ENCODE measurements around the gene EXD2.

EXD2 gene

DNA sequence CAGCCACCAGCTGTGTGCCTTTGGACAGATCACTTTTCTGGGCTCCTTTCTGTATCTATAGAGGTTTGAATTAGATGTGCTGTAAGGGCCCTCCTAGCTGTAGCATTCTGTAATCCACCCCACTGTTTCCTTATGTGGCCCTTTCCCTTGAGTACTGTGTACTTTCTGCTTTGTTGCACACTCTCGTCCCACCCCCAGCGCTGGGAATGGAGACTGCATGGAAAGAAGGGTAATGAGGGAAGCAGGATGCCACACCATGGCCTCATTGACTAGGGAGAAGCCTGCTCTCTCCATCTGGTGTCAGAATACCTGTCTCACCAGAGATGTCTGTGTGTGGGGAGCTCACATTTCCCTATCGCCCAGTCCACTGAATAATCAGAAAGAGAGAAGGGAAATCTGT, 55.0 kb downstream of the EXD2 start:
- Mint-ChIP-seq H3K4me3 (no peak overlapping the region), H3K27me3 (peaks cover 3% of the 10 kb centered on the region), H3K9me3 (no peaks in the 10 kb centered on the region), H3K27ac (no peak overlapping the region), H3K4me1 (ENCODE audit: low read depth) (no peaks in the 10 kb centered on the region), H3K36me3 (ENCODE audit: low read depth) (peaks cover 9% of the 10 kb centered on the region)
- intact Hi-C loops (cut with micrococcal nuclease) = loop anchor here (10.0 kb wide), 2 partner anchors 98 to 382 kb away; no protein-coding TSS in a partner anchor

DNA sequence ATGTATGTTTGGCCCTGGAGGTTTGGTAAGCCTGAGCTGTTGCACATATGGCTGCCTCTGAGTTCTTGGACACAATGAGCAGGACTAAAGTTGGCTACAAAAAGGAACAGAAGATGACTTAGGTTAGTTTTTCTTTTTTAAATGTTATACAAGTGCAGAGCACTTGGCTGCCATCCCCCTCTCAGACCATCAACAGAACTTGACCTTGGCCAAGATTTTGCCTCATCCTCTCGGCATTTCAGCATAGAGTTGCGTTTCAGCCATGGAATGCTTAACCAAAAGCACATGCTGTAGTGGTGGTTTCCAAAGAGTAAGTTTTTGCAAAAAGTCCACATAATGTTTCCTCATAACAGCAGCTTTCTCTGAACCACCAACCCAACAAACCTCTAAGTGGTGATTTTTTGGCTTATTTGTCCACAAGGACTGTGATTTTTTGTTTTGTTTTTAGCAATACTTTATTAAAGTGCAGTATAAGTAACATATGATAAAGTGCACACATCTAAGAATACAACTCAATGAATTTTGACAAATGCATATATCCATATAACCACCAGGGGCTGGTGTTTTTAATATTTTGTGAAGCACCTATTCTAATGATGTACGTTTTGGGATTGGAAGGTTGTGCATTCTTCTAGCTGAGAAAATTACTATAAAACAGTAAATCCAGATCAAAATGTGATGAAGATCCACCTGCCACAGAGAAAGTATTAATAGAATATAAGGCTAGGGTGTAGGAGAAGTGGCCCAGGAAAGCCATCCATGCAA, 56.6 kb downstream of the EXD2 start:
- Mint-ChIP-seq H3K36me3 (ENCODE audit: low read depth) (no peaks in the 10 kb centered on the region), H3K4me1 (ENCODE audit: low read depth) (no peaks in the 10 kb centered on the region), H3K9me3 (no peaks in the 10 kb centered on the region), H3K27me3 (peaks cover 4% of the 10 kb centered on the region), H3K4me3 (no peak overlapping the region), H3K27ac (no peak overlapping the region)
- intact Hi-C loops (cut with micrococcal nuclease) = loop anchor here (10.0 kb wide), 2 partner anchors 97 to 383 kb away; no protein-coding TSS in a partner anchor

DNA sequence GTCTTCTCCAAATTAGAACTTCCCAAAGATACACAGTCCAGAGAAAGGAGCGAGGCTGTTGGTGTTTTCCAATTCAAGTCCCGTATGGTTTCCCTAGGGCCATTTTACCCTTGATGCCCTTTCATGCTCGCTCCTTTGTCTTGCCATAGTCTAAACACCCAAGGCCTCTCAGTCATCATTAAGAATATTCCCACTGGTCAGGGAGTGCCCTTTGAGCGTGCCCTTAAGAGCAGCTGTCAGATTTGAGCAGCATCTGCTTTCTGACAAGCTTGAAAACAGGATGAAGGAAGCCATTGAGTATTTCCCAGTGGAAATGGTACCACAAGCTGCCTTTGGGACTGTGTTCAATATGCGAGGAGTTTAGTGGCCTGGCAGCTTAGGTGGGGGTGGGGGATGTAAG, 58.3 kb downstream of the EXD2 start:
- no peak overlapping the region for H3K4me3 Mint-ChIP-seq
- intact Hi-C loops (cut with micrococcal nuclease) = loop anchor here (10.0 kb wide), 2 partner anchors 95 to 385 kb away; no protein-coding TSS in a partner anchor
- H3K9me3 Mint-ChIP-seq = no peaks in the 10 kb centered on the region
- H3K4me1 Mint-ChIP-seq (ENCODE audit: low read depth) = peaks cover 1% of the 10 kb centered on the region
- peaks cover 9% of the 10 kb centered on the region for H3K27me3 Mint-ChIP-seq
- no peak overlapping the region for H3K27ac Mint-ChIP-seq
- H3K36me3 Mint-ChIP-seq (ENCODE audit: low read depth) = no peaks in the 10 kb centered on the region

DNA sequence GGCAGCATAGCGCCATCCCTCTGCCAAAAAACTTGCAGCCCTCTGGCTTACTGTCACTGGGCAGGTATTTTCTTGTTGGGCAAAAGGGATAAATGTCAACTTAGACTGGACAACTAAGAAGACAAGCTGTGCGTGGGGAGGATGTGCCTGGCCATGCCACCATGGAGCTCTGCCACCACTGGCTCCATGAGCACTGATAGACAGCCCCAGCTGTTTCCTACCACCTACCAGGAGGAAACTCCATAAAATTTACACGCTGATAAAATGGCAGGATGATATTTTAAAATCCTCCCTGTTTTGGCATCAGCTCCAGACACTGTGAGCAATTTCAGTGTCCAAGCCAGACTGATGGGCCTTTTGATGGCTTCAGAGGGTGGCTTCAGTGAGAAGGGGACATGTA, 61.6 kb downstream of the EXD2 start:
- intact Hi-C loops (cut with micrococcal nuclease) = no loop called here
- H3K36me3 Mint-ChIP-seq (ENCODE audit: low read depth) = no peaks in the 10 kb centered on the region
- peaks cover 5% of the 10 kb centered on the region for H3K4me1 Mint-ChIP-seq (ENCODE audit: low read depth)
- H3K27ac Mint-ChIP-seq = no peak overlapping the region
- H3K9me3 Mint-ChIP-seq = no peaks in the 10 kb centered on the region
- no peak overlapping the region for H3K4me3 Mint-ChIP-seq
- H3K27me3 Mint-ChIP-seq = peaks cover 31% of the 10 kb centered on the region

DNA sequence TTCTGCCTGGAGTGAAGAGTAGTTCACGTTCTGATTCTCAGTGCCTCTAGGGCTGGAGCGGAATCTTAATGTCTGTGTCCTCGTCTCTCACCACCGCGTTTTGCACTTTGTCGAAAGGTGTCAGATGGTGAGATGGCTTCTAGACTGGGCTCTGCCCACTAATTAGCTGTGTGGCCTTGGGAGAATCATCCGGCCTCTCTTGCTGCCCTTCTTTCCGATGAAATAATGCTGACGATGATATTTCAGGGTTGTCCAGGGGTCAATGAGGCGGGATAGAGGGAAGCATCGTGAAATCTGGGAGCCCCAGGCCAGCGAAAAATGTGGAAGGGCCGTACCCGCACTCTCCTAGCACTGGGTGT, 67.8 kb downstream of the EXD2 start:
- Mint-ChIP-seq H3K27ac (no peak overlapping the region), H3K36me3 (ENCODE audit: low read depth) (no peaks in the 10 kb centered on the region), H3K4me3 (no peak overlapping the region), H3K27me3 (peaks cover 80% of the 10 kb centered on the region), H3K9me3 (no peaks in the 10 kb centered on the region), H3K4me1 (ENCODE audit: low read depth) (peaks cover 19% of the 10 kb centered on the region)
- intact Hi-C loops (cut with micrococcal nuclease) = no loop called here

DNA sequence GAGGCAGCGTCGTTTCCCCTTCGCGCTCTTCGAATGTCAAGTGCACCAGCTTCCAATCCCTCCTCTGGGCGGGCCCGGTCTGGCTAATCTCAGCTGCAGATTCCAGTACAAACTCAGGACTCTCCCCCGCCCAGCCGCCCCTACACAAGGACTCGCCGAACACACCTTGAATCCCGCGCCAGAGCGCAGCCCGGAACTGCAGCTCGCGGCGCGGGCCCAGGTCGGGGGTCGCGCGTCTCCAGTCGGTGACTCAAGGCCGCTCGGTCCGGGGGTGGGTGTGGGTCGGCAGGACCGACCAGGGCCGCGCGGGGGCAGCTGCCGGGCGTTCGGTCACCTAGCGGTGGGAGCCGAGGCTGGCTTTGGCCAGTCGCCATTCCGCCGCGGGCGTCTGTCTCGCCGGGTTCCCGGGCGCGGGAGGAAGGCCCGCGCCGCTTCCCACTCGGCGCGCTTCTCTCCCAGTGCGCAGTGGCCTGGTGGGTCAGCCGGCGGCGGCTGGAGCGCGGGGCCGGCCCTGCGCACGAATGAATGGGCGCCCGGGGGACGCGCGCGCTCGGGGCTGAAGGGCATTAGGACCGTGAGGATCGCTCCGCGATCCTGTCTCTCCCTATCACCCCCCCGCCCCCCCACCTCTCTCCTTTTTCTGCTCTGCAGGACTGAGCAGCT, 68.4 kb downstream of the EXD2 start, which contains the start of gene GALNT16:
Gene GALNT16 (plus strand): TSS at position 632 of the 663 bp plus-strand sequence. CDS start 133 bp downstream, outside the sequence.
- H3K4me1 Mint-ChIP-seq (ENCODE audit: low read depth) = peaks cover 17% of the 10 kb centered on the region
- H3K9me3 Mint-ChIP-seq = no peaks in the 10 kb centered on the region
- H3K36me3 Mint-ChIP-seq (ENCODE audit: low read depth) = no peaks in the 10 kb centered on the region
- intact Hi-C loops (cut with micrococcal nuclease) = no loop called here
- peak within 1 kb of the TSS; percentile 50 for H3K4me3 Mint-ChIP-seq
- peaks cover 82% of the 10 kb centered on the region for H3K27me3 Mint-ChIP-seq
- no peak within 1 kb of the TSS for H3K27ac Mint-ChIP-seq

DNA sequence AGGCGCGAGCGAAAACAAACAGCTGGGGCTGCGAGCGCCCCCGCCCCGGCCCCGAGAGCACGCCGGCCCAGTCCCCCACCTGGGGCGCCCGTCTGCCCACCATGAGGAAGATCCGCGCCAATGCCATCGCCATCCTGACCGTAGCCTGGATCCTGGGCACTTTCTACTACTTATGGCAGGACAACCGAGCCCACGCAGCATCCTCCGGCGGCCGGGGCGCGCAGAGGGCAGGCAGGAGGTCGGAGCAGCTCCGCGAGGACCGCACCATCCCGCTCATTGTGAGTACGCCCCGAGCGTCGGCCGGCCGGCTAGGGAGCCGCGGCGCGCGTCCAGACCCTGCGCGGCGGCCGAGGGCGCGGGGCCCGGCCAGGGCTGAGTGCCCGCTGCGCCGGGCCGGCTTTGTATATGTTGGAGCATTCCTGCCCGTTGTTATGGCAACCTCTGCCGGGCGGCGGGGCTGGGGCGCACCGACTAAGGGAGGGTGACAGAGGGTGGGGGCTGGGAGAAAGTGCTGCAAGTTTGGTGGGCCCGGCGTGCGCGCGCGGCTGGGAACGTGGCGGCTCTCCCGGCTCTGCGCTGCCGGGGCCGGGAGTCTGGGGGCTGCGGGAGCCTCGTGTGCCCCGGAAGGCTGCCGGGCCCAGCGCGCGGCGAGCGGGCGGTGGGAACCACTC, 69.0 kb downstream of the EXD2 start:
- intact Hi-C loops (cut with micrococcal nuclease) = no loop called here
- H3K9me3 Mint-ChIP-seq = no peaks in the 10 kb centered on the region
- H3K27ac Mint-ChIP-seq = no peak overlapping the region
- H3K4me1 Mint-ChIP-seq (ENCODE audit: low read depth) = peaks cover 14% of the 10 kb centered on the region
- no peaks in the 10 kb centered on the region for H3K36me3 Mint-ChIP-seq (ENCODE audit: low read depth)
- H3K27me3 Mint-ChIP-seq = peaks cover 83% of the 10 kb centered on the region
- H3K4me3 Mint-ChIP-seq = peak overlapping the region; percentile 50

DNA sequence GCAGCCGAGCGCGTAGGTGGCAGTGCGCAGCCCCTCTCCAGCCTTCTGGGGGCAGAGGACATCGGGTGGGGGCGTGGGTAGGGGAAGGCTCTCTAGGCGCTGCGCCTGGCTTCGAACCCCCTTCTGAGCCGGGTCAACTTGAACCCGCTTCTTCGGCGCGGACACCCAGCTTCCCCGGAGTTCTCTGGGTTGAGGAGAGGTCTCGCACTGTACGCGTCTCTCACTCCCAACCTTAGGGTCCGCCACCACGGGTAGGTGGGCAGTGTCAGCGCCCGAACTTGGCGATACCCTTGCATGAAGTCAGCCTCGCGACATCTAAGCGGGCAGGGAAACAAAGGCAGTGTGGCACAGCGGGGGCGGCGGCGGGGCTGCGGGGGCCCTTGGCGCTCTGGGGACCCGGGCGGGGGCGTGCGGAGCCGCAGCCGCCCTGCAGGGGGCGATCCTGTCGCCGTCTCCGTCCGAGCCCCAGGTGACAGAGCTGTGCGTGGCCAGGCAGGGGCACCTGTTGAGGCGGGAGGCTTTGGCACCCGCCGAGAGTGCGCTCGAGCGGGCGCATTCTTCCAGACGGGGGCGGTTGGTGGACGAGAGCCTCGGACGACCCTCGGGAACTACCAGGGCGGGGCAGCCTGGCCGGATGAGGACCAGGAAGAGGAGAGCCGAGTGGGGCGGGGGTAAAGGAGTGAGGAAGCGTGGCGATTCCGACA, 69.7 kb downstream of the EXD2 start:
- peaks cover 14% of the 10 kb centered on the region for H3K4me1 Mint-ChIP-seq (ENCODE audit: low read depth)
- peak overlapping the region; percentile 79 for H3K4me3 Mint-ChIP-seq
- no peaks in the 10 kb centered on the region for H3K9me3 Mint-ChIP-seq
- no peak overlapping the region for H3K27ac Mint-ChIP-seq
- intact Hi-C loops (cut with micrococcal nuclease) = no loop called here
- no peaks in the 10 kb centered on the region for H3K36me3 Mint-ChIP-seq (ENCODE audit: low read depth)
- peaks cover 82% of the 10 kb centered on the region for H3K27me3 Mint-ChIP-seq

DNA sequence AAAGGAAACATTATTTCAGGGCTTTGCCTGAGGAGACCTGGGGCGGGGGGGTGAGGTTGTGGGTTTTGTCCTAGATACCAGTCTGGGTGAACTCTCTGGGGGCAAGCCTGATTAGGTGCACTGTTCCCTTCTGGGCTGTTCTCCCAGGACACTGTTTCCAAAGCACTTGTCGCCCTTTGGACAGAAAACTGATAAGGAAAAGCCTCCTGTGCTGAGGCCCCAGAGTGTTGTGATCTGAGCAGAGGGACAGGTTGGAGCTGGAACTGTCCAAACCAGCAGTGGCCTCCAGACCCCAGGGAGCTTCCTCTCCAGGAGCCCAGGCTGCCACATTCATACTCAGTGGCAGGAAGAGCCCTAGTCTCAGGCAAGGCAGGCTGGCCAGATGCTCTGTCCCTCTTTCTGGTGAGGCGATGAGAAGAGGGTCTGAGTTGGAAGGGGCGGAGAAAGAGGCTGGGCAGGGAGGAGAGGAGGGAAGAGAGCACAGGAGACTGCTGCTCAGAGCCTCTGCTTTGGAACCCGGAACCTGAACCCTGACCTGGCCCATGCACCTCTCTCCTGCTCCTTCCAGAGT, 70.5 kb downstream of the EXD2 start:
- peaks cover 79% of the 10 kb centered on the region for H3K27me3 Mint-ChIP-seq
- H3K9me3 Mint-ChIP-seq = no peaks in the 10 kb centered on the region

DNA sequence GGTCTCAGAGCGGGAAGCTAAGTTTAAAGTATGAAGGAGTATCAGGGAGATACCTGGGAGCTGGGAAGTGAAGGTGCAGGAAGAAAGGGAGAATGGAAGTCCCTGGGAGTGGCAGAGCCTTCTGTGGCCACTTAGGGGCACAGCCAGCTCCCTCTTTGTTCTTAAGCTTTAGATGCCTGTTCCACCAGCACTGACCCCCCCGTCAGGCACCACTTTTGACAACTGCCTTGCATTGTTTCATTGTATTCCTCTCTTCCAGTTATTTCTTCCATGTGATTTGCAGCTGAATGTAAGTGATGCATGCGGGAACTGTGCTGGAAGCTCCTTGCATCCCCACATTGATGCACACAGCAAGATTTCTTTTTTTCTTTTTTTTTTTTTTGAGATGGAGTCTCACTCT, 71.2 kb downstream of the EXD2 start:
- no peaks in the 10 kb centered on the region for H3K36me3 Mint-ChIP-seq (ENCODE audit: low read depth)
- no peak overlapping the region for H3K4me3 Mint-ChIP-seq
- intact Hi-C loops (cut with micrococcal nuclease) = no loop called here
- peaks cover 14% of the 10 kb centered on the region for H3K4me1 Mint-ChIP-seq (ENCODE audit: low read depth)
- no peak overlapping the region for H3K27ac Mint-ChIP-seq
- peaks cover 80% of the 10 kb centered on the region for H3K27me3 Mint-ChIP-seq
- no peaks in the 10 kb centered on the region for H3K9me3 Mint-ChIP-seq

More for the DNA sequence above, 70.5 kb downstream of the EXD2 start:
- intact Hi-C loops (cut with micrococcal nuclease) = no loop called here
- peaks cover 14% of the 10 kb centered on the region for H3K4me1 Mint-ChIP-seq (ENCODE audit: low read depth)
- H3K4me3 Mint-ChIP-seq = no peak overlapping the region
- no peaks in the 10 kb centered on the region for H3K36me3 Mint-ChIP-seq (ENCODE audit: low read depth)
- no peak overlapping the region for H3K27ac Mint-ChIP-seq

DNA sequence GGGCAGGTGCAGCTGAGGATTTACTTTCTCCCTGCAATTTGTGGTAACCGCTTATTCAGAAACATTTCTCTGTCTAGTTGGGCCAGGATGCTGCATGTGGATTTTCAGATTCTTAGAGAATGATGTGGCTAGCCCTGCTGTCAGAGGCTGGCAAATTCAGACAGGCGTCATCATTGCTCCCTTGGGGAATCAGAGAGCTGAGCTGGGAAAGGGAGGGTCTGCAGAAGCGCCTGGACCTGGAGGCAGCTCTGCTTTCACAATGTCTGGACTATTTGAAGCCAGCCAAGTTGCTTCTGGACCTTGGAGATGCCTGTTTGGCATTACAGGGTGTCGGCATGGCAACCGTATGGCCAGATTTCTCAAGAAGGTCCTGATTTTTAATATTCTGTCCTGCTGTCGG, 72.1 kb downstream of the EXD2 start:
- Mint-ChIP-seq H3K4me1 (ENCODE audit: low read depth) (peaks cover 14% of the 10 kb centered on the region), H3K4me3 (no peak overlapping the region), H3K27me3 (peaks cover 72% of the 10 kb centered on the region), H3K9me3 (no peaks in the 10 kb centered on the region), H3K36me3 (ENCODE audit: low read depth) (no peaks in the 10 kb centered on the region), H3K27ac (no peak overlapping the region)
- intact Hi-C loops (cut with micrococcal nuclease) = no loop called here

DNA sequence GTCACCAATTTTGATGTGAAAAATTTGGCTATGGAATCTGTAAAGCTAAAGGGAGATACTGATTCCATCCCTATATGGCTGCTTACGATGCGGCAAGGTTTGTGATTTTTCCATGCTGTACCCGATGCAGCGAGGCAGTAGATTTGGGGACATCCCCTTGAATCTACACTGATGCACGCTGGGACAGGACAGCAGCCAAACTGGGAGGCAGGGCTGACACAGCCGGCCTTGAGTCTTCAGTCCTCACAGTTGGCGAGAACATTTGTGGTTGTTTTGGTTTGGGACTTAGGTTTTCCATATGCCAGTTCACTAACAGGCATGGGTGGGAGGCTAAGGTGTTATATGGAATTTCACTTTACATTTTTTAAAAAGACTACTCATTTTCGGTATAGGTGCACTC, 72.5 kb downstream of the EXD2 start:
- Mint-ChIP-seq H3K27ac (no peak overlapping the region), H3K9me3 (no peaks in the 10 kb centered on the region), H3K4me3 (no peak overlapping the region), H3K36me3 (ENCODE audit: low read depth) (no peaks in the 10 kb centered on the region), H3K4me1 (ENCODE audit: low read depth) (peaks cover 14% of the 10 kb centered on the region), H3K27me3 (peaks cover 68% of the 10 kb centered on the region)
- intact Hi-C loops (cut with micrococcal nuclease) = no loop called here

DNA sequence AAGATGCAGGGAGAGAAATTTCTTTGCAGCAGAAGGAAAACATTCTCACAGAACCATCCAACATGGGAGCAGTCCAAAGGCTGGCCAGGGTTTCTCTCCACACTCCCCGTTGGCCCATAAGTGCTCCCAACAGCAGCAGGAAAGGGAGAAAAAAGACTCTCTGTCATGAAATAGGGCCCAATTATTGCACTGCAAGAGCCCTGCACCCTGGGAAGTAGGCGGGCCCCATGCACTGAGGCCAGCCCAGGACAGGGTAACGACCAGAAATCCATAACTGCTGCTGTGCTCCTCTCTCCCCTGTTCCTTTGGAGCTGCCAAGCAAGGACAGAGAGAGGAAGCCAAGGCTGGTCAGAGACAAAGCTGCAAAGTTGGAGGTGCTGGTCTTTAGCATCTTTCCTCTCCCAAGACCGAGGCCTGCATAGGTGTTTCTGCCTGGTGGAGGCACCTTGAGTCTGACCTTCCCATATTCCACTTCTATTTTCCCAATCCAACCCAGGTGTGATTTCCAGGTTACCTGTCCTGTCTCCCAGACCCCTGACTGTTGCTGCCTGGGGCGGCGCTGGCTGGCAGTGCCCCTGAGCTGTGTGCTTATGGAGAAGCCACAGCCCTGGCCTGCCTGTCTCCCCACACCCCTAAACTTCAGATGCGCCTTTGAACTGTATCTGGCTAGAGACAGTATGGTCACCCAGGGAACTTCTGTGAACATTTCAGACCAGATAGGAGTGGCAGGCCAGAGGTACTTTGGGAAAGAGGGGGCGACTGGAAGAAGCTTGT, 75.5 kb downstream of the EXD2 start:
- no peaks in the 10 kb centered on the region for H3K36me3 Mint-ChIP-seq (ENCODE audit: low read depth)
- no peaks in the 10 kb centered on the region for H3K9me3 Mint-ChIP-seq
- intact Hi-C loops (cut with micrococcal nuclease) = no loop called here
- H3K4me3 Mint-ChIP-seq = no peak overlapping the region
- H3K27me3 Mint-ChIP-seq = peaks cover 45% of the 10 kb centered on the region
- H3K27ac Mint-ChIP-seq = no peak overlapping the region
- no peaks in the 10 kb centered on the region for H3K4me1 Mint-ChIP-seq (ENCODE audit: low read depth)

Measured in dendritic cell treated with granulocyte-macrophage colony-stimulating factor and Interleukin-4, amounts not matched to agents 40 ng/mL and 50 ng/mL, for 4 days (primary cell).